Keratinocyte (primary cell): Measurements from ENCODE around the gene CBR3. TPM values are rescaled to one million over a fixed set of nuclear protein-coding genes. Genes with fewer than 3 reads are reported as not detected.

ENCODE experiments used
- DNase-seq: peaks from one replicate; pipeline ENCODE4 v3.0.0-alpha.2; 2011; ENCODE audit warnings: low read depth, missing footprints, low spot score
- FAIRE-seq: peaks from 2 replicates; lab custom pipeline; 2011; peaks lifted over from hg19 to GRCh38; lab: Jason Lieb, UNC
- H2AFZ ChIP-seq: 2 replicates; pipeline ENCODE4 v1.6.0; 2012; ENCODE audit warnings: low read length, control low read depth, inconsistent platforms; ENCODE audit not compliant: control insufficient read depth
- H3K27ac ChIP-seq: 2 replicates; pipeline ENCODE4 v1.5.1; 2011; ENCODE audit warnings: low read length; ENCODE audit not compliant: control insufficient read depth, insufficient read depth
- H3K27me3 ChIP-seq: 3 replicates; pipeline ENCODE4 v1.6.0; 2011; ENCODE audit warnings: low read length; ENCODE audit not compliant: control insufficient read depth, insufficient read depth; ENCODE audit errors: extremely low read depth
- H3K36me3 ChIP-seq, 2 experiments: 2 replicates in 1 of 2; 3 replicates in 1 of 2; pipeline ENCODE4 v1.5.1; 2011; ENCODE audit warnings: low read length in 2 of 2, mild to moderate bottlenecking in 1 of 2; ENCODE audit not compliant: control insufficient read depth in 2 of 2, insufficient read depth in 2 of 2; ENCODE audit errors: extremely low read depth in 1 of 2
- H3K4me1 ChIP-seq: 3 replicates; pipeline ENCODE4 v1.5.1; 2011; ENCODE audit warnings: low read length; ENCODE audit not compliant: control insufficient read depth, insufficient read depth; ENCODE audit errors: extremely low read depth
- H3K4me2 ChIP-seq: 3 replicates; pipeline ENCODE4 v1.6.0; 2011; ENCODE audit warnings: low read depth, low read length; ENCODE audit not compliant: control insufficient read depth, insufficient read depth; ENCODE audit errors: extremely low read depth
- H3K4me3 ChIP-seq, 3 experiments: fragments of 200-600 bp in 1 of 3; sonication (generic) in 1 of 3; 2 replicates in 2 of 3; 3 replicates in 1 of 3; pipeline ENCODE4 v1.5.1; 2011 to 2016; ENCODE audit warnings: low read length in 3 of 3, mild to moderate bottlenecking in 3 of 3, control low read depth in 2 of 3, inconsistent platforms in 1 of 3, low read depth in 1 of 3, mixed read lengths in 1 of 3, mixed run types in 1 of 3, moderate library complexity in 1 of 3; ENCODE audit not compliant: control insufficient read depth in 2 of 3, insufficient read depth in 2 of 3; ENCODE audit errors: extremely low read depth in 1 of 3
- H3K79me2 ChIP-seq: 2 replicates; pipeline ENCODE4 v1.6.0; 2012; ENCODE audit warnings: low read length; ENCODE audit not compliant: control insufficient read depth, insufficient read depth
- H3K9ac ChIP-seq: 3 replicates; pipeline ENCODE4 v1.6.0; 2011; ENCODE audit warnings: low read length; ENCODE audit not compliant: control insufficient read depth, insufficient read depth; ENCODE audit errors: extremely low read depth
- H3K9me1 ChIP-seq: 3 replicates; pipeline ENCODE4 v1.6.0; 2011; ENCODE audit warnings: low read length; ENCODE audit not compliant: control insufficient read depth, insufficient read depth; ENCODE audit errors: extremely low read depth
- H3K9me3 ChIP-seq: 2 replicates; pipeline ENCODE4 v1.5.1; 2012; ENCODE audit warnings: low read depth, low read length; ENCODE audit not compliant: control insufficient read depth
- H4K20me1 ChIP-seq: 3 replicates; pipeline ENCODE4 v1.6.0; 2011; ENCODE audit warnings: low read length; ENCODE audit not compliant: control insufficient read depth, insufficient read depth; ENCODE audit errors: extremely low read depth
- CTCF ChIP-seq, 3 experiments: IDR thresholded peaks in 1 of 3; conservative IDR thresholded peaks in 1 of 3; optimal IDR thresholded peaks in 1 of 3; 2 replicates in 2 of 3; 3 replicates in 1 of 3; pipeline versions ENCODE3 to v1.5.1; 2011; ENCODE audit warnings: low read length in 3 of 3, mild to moderate bottlenecking in 3 of 3, moderate library complexity in 2 of 3, control low read depth in 1 of 3, inconsistent platforms in 1 of 3; ENCODE audit not compliant: insufficient read depth in 2 of 3; ENCODE audit errors: extremely low read depth in 1 of 3
- EZH2 ChIP-seq: IDR thresholded peaks from one replicate; pipeline ENCODE4 v1.6.1; 2012; ENCODE audit warnings: inconsistent platforms, mild to moderate bottlenecking, low read length, moderate library complexity
- dilution Hi-C: fragments of 300-500 bp; cut with MboI; formaldehyde crosslinking; loops from one replicate; pipeline ENCODE4 v1.7.0; 2020; ENCODE audit warnings: low sequenced_read_pairs; ENCODE audit not compliant: extremely low pct_ligation_motif_present
- polyA plus RNA-seq, 5 experiments: library from polyadenylated mRNA; depleted of rRNA in 3 of 5; stranded (reverse) in 3 of 5; stranded (forward) in 1 of 5; unstranded in 1 of 5; fragments of >200 nt; gene quantifications; 1 replicate in 1 of 5; 2 replicates in 3 of 5; 3 replicates in 1 of 5; pipeline versions ENCODE4 v1.2.1 to v1.2.3, GENCODE V29; 2011 to 2012; ENCODE audit warnings: missing spikeins in 2 of 5, low read depth in 1 of 5, low replicate concordance in 1 of 5

The CBR3 gene
- polyA plus RNA-seq, 1 donor (not counting 4 experiments of a cell fraction or from before 2014, with no cell fraction given): 1.3 TPM

DNA sequence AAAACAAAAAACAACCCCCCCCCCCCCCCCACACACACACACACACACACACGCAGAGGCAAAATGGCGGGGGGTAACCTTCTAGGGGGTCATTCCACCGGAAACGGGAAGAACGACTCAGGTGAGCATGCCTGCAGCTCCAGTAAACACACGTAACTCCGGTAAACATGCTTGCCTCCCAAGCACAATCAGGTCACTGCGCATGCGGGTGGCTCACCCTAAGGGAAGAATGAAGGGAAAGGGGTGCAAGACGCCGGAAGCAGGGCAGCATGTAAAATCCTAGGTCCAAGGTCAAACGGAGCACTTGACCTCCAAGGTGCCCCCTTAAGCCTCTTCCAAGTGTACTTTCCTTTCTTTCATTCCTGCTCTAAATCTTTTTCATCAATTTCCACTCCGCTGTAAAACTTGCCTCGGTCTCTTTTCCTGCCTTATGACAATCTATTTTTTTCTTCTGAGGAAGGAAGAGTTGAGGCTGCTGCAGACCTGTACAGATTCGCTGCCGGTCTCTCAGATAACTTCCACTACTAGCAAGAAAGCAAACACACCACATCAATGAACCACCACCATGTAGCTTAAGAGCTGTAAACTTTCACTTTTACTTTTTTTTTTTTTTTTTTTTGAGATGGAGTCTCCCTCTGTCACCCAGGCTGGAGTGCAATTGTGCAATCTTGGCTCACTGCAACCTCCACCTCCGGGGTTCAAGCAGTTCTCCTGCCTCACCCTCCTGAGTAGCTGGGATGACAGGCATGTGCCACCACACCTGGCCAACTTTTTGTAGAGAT is 21.0 kb upstream of the CBR3 start:
- Histone ChIP-seq H3K9me3 (no peaks in the 10 kb centered on the region), H3K36me3 (no peaks in the 10 kb centered on the region), H3K79me2 (no peaks in the 10 kb centered on the region), H3K4me2 (peak overlapping the region; percentile 86), H3K4me3 (peak overlapping the region; percentile 30 to 61 (median 34)), H4K20me1 (no peaks in the 10 kb centered on the region), H2AFZ (peak overlapping the region; percentile 67), H3K9me1 (no peaks in the 10 kb centered on the region), H3K4me1 (peaks cover 8% of the 10 kb centered on the region), H3K9ac (peak overlapping the region; percentile 72), H3K27ac (peak overlapping the region; percentile 77), H3K27me3 (no peaks in the 10 kb centered on the region)
- TF ChIP-seq EZH2 (no peak), CTCF (optimal IDR thresholded peaks at IDR 0.05 in 1 of 3, IDR thresholded peaks at IDR 0.05 in 1 of 3, conservative IDR thresholded peaks at IDR 0.05 in 1 of 3; ENCODE audit: extremely low read depth in 1 of 3, insufficient read depth in 2 of 3, low read length in 3 of 3) (no peak)
- no peak for FAIRE-seq
- dilution Hi-C loops: no loop called here
- DNase-seq: no peak

DNA sequence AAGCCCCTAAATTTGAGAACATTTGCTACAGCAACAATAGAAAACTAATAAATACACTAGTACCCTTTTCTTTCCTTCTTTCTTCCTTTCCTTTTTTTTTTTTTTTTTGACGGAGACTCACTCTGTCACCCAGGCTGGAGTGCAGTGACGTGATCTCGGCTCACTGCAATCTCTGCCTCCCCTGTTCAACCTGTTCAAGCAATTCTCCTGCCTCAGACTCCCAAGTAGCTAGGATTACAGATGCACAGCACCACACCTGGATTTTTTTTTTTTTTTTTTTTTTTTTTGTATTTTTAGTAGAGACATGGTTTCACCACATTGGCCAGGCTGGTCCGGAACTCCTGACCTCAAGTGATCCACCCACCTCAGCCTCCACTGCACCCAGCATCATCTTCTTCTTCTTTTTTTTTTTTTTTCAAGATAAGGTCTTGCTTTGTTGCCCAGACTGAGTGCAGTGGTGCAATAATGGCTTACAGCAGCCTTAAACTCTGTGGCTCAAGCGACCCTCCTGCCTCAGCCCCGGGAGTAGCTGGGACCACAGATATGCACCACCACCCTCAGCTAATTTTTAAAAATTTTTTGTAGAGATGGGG is 19.6 kb upstream of the CBR3 start:
- DNase-seq (no peak), FAIRE-seq (no peak)
- no peaks in the 10 kb centered on the region for H4K20me1 ChIP-seq
- H3K27ac ChIP-seq: no peak overlapping the region
- H3K36me3 ChIP-seq: no peaks in the 10 kb centered on the region
- H3K9ac ChIP-seq: no peak overlapping the region
- no peaks in the 10 kb centered on the region for H3K79me2 ChIP-seq
- no peak for TF ChIP-seq CTCF (optimal IDR thresholded peaks at IDR 0.05 in 1 of 3, IDR thresholded peaks at IDR 0.05 in 1 of 3, conservative IDR thresholded peaks at IDR 0.05 in 1 of 3; ENCODE audit: extremely low read depth in 1 of 3, insufficient read depth in 2 of 3, low read length in 3 of 3)
- no peak for TF ChIP-seq EZH2
- H3K4me1 ChIP-seq: peaks cover 8% of the 10 kb centered on the region
- H3K9me3 ChIP-seq: no peaks in the 10 kb centered on the region
- H3K4me3 ChIP-seq: no peak overlapping the region
- H3K4me2 ChIP-seq: no peak overlapping the region
- H3K9me1 ChIP-seq: no peaks in the 10 kb centered on the region
- H2AFZ ChIP-seq: no peak overlapping the region
- dilution Hi-C loops: no loop called here
- no peaks in the 10 kb centered on the region for H3K27me3 ChIP-seq
